SK-N-SH treated with all-trans-retinoic acid at 6 μM for 48 hours (cell line): ENCODE data around the gene DUSP18.

Source experiments
- ATAC-seq: fragments of 200-7000 bp; cut with Tn5 transposase; 3 replicates; pipeline ENCODE4 v1.9.1; 2020; ENCODE audit warnings: mild to moderate bottlenecking, moderate library complexity
- ARNTL ChIP-seq: fragments of 450-650 bp; formaldehyde crosslinking; IDR thresholded peaks from 2 replicates; pipeline ENCODE4 v1.5.0; 2020; ENCODE audit warnings: low read depth, mild to moderate bottlenecking, moderate library complexity, borderline replicate concordance
- CSDC2 ChIP-seq: fragments of 250-450 bp; sonication (Bioruptor Pico); IDR thresholded peaks from 2 replicates; pipeline ENCODE4 v1.5.0; 2020; ENCODE audit warnings: mild to moderate bottlenecking, moderate library complexity
- ESRRG ChIP-seq: fragments of 250-450 bp; sonication (Bioruptor Pico); IDR thresholded peaks from 2 replicates; pipeline ENCODE4 v1.6.1; 2021; ENCODE audit warnings: mild to moderate bottlenecking
- GLIS3 ChIP-seq: fragments of 250-450 bp; sonication (Bioruptor Pico); IDR thresholded peaks from 2 replicates; pipeline ENCODE4 v1.5.0; 2020; ENCODE audit warnings: mild to moderate bottlenecking, moderate library complexity
- ISL1 ChIP-seq: fragments of 250-450 bp; sonication (Bioruptor Pico); IDR thresholded peaks from 2 replicates; pipeline ENCODE4 v2.1.2; 2022; ENCODE audit warnings: mild to moderate bottlenecking, moderate library complexity
- OSR1 ChIP-seq: fragments of 250-450 bp; sonication (Bioruptor Pico); IDR thresholded peaks from 2 replicates; pipeline ENCODE4 v1.8.0; 2022; ENCODE audit warnings: moderate library complexity, mild to moderate bottlenecking, inconsistent platforms
- PATZ1 ChIP-seq: fragments of 250-450 bp; sonication (Bioruptor Pico); IDR thresholded peaks from 2 replicates; pipeline ENCODE4 v1.8.0; 2020; ENCODE audit warnings: mild to moderate bottlenecking, moderate library complexity, borderline replicate concordance
- POU6F1 ChIP-seq: fragments of 250-450 bp; sonication (Bioruptor Pico); IDR thresholded peaks from 2 replicates; pipeline ENCODE4 v1.8.0; 2021; ENCODE audit warnings: low read depth, mild to moderate bottlenecking, moderate library complexity, borderline replicate concordance
- PPARA ChIP-seq: fragments of 250-450 bp; sonication (Bioruptor Pico); IDR thresholded peaks from 2 replicates; pipeline ENCODE4 v1.5.0; 2020; ENCODE audit warnings: mild to moderate bottlenecking, borderline replicate concordance
- RARB ChIP-seq: fragments of 250-450 bp; sonication (Bioruptor Pico); IDR thresholded peaks from 2 replicates; pipeline ENCODE4 v1.8.0; 2021; ENCODE audit warnings: mild to moderate bottlenecking, moderate library complexity
- SNAI2 ChIP-seq: fragments of 250-450 bp; sonication (Bioruptor Pico); IDR thresholded peaks from 2 replicates; pipeline ENCODE4 v1.5.0; 2020; ENCODE audit warnings: mild to moderate bottlenecking, moderate library complexity
- TCF4 ChIP-seq: fragments of 250-450 bp; sonication (Bioruptor Pico); IDR thresholded peaks from 2 replicates; pipeline ENCODE4 v1.8.0; 2021; ENCODE audit warnings: mild to moderate bottlenecking, moderate library complexity, borderline replicate concordance
- TOX ChIP-seq: fragments of 250-450 bp; sonication (Bioruptor Pico); IDR thresholded peaks from 2 replicates; pipeline ENCODE4 v1.8.0; 2021; ENCODE audit warnings: mild to moderate bottlenecking, moderate library complexity, borderline replicate concordance
- TSHZ2 ChIP-seq: fragments of 250-450 bp; sonication (Bioruptor Pico); IDR thresholded peaks from 2 replicates; pipeline ENCODE4 v1.5.0; 2020; ENCODE audit warnings: mild to moderate bottlenecking, moderate library complexity
- ZC3H10 ChIP-seq: fragments of 250-450 bp; sonication (Bioruptor Pico); IDR thresholded peaks from 2 replicates; pipeline ENCODE4 v1.5.1; 2021; ENCODE audit warnings: mild to moderate bottlenecking, moderate library complexity
- ZFP3 ChIP-seq: fragments of 250-450 bp; sonication (Bioruptor Pico); IDR thresholded peaks from 2 replicates; pipeline ENCODE4 v1.5.0; 2020; ENCODE audit warnings: mild to moderate bottlenecking, moderate library complexity
- ZFP30 ChIP-seq: fragments of 450-650 bp; formaldehyde crosslinking; IDR thresholded peaks from 2 replicates; pipeline ENCODE4 v1.5.0; 2022; ENCODE audit warnings: mild to moderate bottlenecking, moderate library complexity
- ZNF565 ChIP-seq: fragments of 450-650 bp; formaldehyde crosslinking; conservative IDR thresholded peaks from 2 replicates; pipeline ENCODE4 v1.5.0; 2020; ENCODE audit warnings: low read depth, mild to moderate bottlenecking, moderate library complexity
- ZNF70 ChIP-seq: fragments of 450-650 bp; formaldehyde crosslinking; IDR thresholded peaks from 2 replicates; pipeline ENCODE4 v1.5.0; 2020; ENCODE audit warnings: mild to moderate bottlenecking, moderate library complexity
- ZNF8 ChIP-seq: fragments of 450-650 bp; formaldehyde crosslinking; IDR thresholded peaks from 2 replicates; pipeline ENCODE4 v1.5.0; 2020; ENCODE audit warnings: mild to moderate bottlenecking, moderate library complexity
- TF ChIP-seq, protein P1 (sequence below): fragments of 250-450 bp; sonication (Bioruptor Pico); IDR thresholded peaks from 2 replicates; pipeline ENCODE4 v1.5.1; 2020; ENCODE audit warnings: low read depth, mild to moderate bottlenecking, moderate library complexity
- TF ChIP-seq, protein P2 (sequence below): fragments of 250-450 bp; sonication (Bioruptor Pico); IDR thresholded peaks from 2 replicates; pipeline ENCODE4 v1.5.1; 2021; ENCODE audit warnings: mild to moderate bottlenecking, moderate library complexity

DUSP18 gene

GRCh38 chr22:30646518-30647160 lies 21.0 kb downstream of the DUSP18 start:
- no peak for ATAC-seq
- TF ChIP-seq GLIS3: no peak
- TF ChIP-seq, protein P1, sequence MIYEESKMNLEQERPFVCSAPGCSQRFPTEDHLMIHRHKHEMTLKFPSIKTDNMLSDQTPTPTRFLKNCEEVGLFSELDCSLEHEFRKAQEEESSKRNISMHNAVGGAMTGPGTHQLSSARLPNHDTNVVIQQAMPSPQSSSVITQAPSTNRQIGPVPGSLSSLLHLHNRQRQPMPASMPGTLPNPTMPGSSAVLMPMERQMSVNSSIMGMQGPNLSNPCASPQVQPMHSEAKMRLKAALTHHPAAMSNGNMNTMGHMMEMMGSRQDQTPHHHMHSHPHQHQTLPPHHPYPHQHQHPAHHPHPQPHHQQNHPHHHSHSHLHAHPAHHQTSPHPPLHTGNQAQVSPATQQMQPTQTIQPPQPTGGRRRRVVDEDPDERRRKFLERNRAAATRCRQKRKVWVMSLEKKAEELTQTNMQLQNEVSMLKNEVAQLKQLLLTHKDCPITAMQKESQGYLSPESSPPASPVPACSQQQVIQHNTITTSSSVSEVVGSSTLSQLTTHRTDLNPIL: no peak
- TF ChIP-seq, protein P2, sequence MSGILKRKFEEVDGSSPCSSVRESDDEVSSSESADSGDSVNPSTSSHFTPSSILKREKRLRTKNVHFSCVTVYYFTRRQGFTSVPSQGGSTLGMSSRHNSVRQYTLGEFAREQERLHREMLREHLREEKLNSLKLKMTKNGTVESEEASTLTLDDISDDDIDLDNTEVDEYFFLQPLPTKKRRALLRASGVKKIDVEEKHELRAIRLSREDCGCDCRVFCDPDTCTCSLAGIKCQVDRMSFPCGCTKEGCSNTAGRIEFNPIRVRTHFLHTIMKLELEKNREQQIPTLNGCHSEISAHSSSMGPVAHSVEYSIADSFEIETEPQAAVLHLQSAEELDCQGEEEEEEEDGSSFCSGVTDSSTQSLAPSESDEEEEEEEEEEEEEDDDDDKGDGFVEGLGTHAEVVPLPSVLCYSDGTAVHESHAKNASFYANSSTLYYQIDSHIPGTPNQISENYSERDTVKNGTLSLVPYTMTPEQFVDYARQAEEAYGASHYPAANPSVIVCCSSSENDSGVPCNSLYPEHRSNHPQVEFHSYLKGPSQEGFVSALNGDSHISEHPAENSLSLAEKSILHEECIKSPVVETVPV (CRISPR knock-in tag): no peak
- no peak for TF ChIP-seq OSR1 (CRISPR knock-in tag)
- TF ChIP-seq SNAI2 (CRISPR knock-in tag): no peak
- no peak for TF ChIP-seq ZFP30 (CRISPR knock-in tag)
- no peak for TF ChIP-seq CSDC2
- no peak for TF ChIP-seq TCF4 (CRISPR knock-in tag)
- no peak for TF ChIP-seq ZNF8 (CRISPR knock-in tag)
- TF ChIP-seq, all 23 proteins: peak for 0

GRCh38 chr22:30643055-30643875 lies 24.4 kb downstream of the DUSP18 start:
- TF ChIP-seq ESRRG (CRISPR knock-in tag): no peak
- TF ChIP-seq ZNF8 (CRISPR knock-in tag): no peak
- no peak for TF ChIP-seq POU6F1
- TF ChIP-seq ZNF70 (CRISPR knock-in tag): no peak
- no peak for TF ChIP-seq ZNF565
- TF ChIP-seq OSR1 (CRISPR knock-in tag): no peak
- TF ChIP-seq ZFP3 (CRISPR knock-in tag): no peak
- no peak for TF ChIP-seq PPARA (CRISPR knock-in tag)
- no peak for TF ChIP-seq ARNTL (CRISPR knock-in tag)
- no peak for TF ChIP-seq ISL1 (CRISPR knock-in tag)
- TF ChIP-seq TOX: no peak
- no peak for TF ChIP-seq SNAI2 (CRISPR knock-in tag)
- TF ChIP-seq, protein P2 (CRISPR knock-in tag): no peak
- no peak for TF ChIP-seq ZC3H10 (CRISPR knock-in tag)
- peak; percentile 22; the same call in 1 of the 3 replicates for ATAC-seq

DNA sequence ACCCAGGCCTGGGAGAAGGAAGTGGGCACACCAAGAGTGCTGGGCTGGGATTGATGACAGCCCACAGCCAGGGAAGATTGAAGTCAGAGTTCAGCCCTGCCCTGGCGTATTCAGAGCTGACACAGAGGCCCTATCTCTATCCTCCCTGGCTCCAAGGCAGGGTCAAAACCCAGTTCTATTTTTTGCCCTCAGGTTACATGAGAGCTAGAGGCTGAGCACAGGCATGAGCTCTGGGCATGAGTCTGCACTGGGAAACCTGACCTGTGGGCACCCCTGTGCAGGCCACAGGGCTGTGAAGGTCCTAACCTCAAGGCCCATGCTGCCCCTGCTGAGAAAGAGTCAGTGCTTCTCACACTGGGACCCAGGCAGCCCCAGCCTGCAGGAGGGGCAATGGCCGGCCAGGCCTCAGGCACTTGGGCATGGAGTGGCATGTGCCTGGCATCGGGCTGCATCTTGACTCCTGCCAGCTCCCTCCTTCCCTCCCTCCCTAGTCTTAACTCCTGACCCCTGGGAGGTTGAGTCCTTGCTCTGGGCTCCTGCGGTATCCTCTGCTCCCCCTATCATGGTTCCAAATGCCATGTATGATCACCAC lies 26.7 kb downstream of the DUSP18 start:
- no peak for ATAC-seq
- TF ChIP-seq CSDC2: no peak
- no peak for TF ChIP-seq RARB (CRISPR knock-in tag)
- no peak for TF ChIP-seq PATZ1 (CRISPR knock-in tag)
- no peak for TF ChIP-seq TCF4 (CRISPR knock-in tag)
- TF ChIP-seq PPARA (CRISPR knock-in tag): no peak
- no peak for TF ChIP-seq TSHZ2 (CRISPR knock-in tag)
- TF ChIP-seq ZFP30 (CRISPR knock-in tag): no peak
- no peak for TF ChIP-seq OSR1 (CRISPR knock-in tag)
- TF ChIP-seq, protein P1: no peak
- TF ChIP-seq ZNF70 (CRISPR knock-in tag): no peak
- no peak for TF ChIP-seq ZFP3 (CRISPR knock-in tag)
- no peak for TF ChIP-seq ZNF565
- no peak for TF ChIP-seq GLIS3
- no peak for TF ChIP-seq ZNF8 (CRISPR knock-in tag)
